ENCODE results near the gene POU3F2.

Gene POU3F2

GRCh38 chr6:98824902-98825599, 9.3 kb upstream of the POU3F2 start:
- no peak for TF ChIP-seq CTCF (IDR thresholded peaks at IDR 0.05; ENCODE audit: control insufficient read depth, insufficient read depth, low read depth, low read length, missing control alignments)
- DNase-seq (ENCODE audit: low read depth) = no peak
- no peak overlapping the region for H3K4me3 ChIP-seq (ENCODE audit: control insufficient read depth, low read depth, low read length)

- no peak for DNase-seq (ENCODE audit: low read depth)
- no peak overlapping the region for H3K4me3 ChIP-seq (ENCODE audit: control insufficient read depth, low read depth, low read length)
- TF ChIP-seq CTCF (IDR thresholded peaks at IDR 0.05; ENCODE audit: control insufficient read depth, insufficient read depth, low read depth, low read length, missing control alignments) = no peak
Observed at GRCh38 chr6:98825600-98826230, 8.7 kb upstream of the POU3F2 start.

GRCh38 chr6:98827295-98828159, 6.8 kb upstream of the POU3F2 start:
- DNase-seq (ENCODE audit: low read depth) = no peak
- no peak for TF ChIP-seq CTCF (IDR thresholded peaks at IDR 0.05; ENCODE audit: control insufficient read depth, insufficient read depth, low read depth, low read length, missing control alignments)
- H3K4me3 ChIP-seq (ENCODE audit: control insufficient read depth, low read depth, low read length) = no peak overlapping the region

GRCh38 chr6:98828211-98828788, 6.1 kb upstream of the POU3F2 start:
- TF ChIP-seq CTCF (IDR thresholded peaks at IDR 0.05; ENCODE audit: control insufficient read depth, insufficient read depth, low read depth, low read length, missing control alignments) = no peak
- no peak overlapping the region for H3K4me3 ChIP-seq (ENCODE audit: control insufficient read depth, low read depth, low read length)
- no peak for DNase-seq (ENCODE audit: low read depth)

- DNase-seq (ENCODE audit: low read depth) = no peak
- no peak for TF ChIP-seq CTCF (IDR thresholded peaks at IDR 0.05; ENCODE audit: control insufficient read depth, insufficient read depth, low read depth, low read length, missing control alignments)
- H3K4me3 ChIP-seq (ENCODE audit: control insufficient read depth, low read depth, low read length) = no peak overlapping the region
Observed at GRCh38 chr6:98828941-98829411, 5.4 kb upstream of the POU3F2 start.

GRCh38 chr6:98830146-98830545, 4.2 kb upstream of the POU3F2 start:
- TF ChIP-seq CTCF (IDR thresholded peaks at IDR 0.05; ENCODE audit: control insufficient read depth, insufficient read depth, low read depth, low read length, missing control alignments) = no peak
- DNase-seq (ENCODE audit: low read depth) = no peak
- H3K4me3 ChIP-seq (ENCODE audit: control insufficient read depth, low read depth, low read length) = no peak overlapping the region
